SK-N-SH (cell line): Measurements from ENCODE around the gene ERI3. TPM values are rescaled to one million over a fixed set of nuclear protein-coding genes. Genes with fewer than 3 reads are reported as not detected.

Source experiments
- CTCF ChIA-PET: fragments of 300-600, 350-600 bp; formaldehyde crosslinking; extraction: SDS; loops from one replicate; lab custom pipeline; 2021; lab: Yijun Ruan, JAX
- POLR2A ChIA-PET: fragments of 350-600 bp; sonication (Branson Sonifier 250); formaldehyde crosslinking; extraction: SDS; loops from one replicate; lab custom pipeline; 2020; ENCODE audit warnings: antibody characterized with exemption, inconsistent platforms; lab: Yijun Ruan, JAX
- DNase-seq: peaks from one replicate; pipeline ENCODE4 v3.0.0; 2012
- H2AFZ ChIP-seq: fragments of 200-600 bp; sonication (generic); 2 replicates; pipeline ENCODE4 v1.8.1; 2016; ENCODE audit warnings: antibody characterized with exemption, mild to moderate bottlenecking, low read depth
- H3F3A ChIP-seq: fragments of 200-600 bp; sonication (generic); replicated peaks from 2 replicates; pipeline ENCODE3; 2016; ENCODE audit warnings: antibody characterized with exemption, mild to moderate bottlenecking; ENCODE audit not compliant: insufficient read depth
- H3K27ac ChIP-seq, 2 experiments: fragments of 200-500 bp in 1 of 2; fragments of 200-600 bp in 1 of 2; sonication (Bioruptor generic) in 1 of 2; sonication (generic), shearing (Covaris generic) in 1 of 2; 2 replicates each; pipeline versions ENCODE4 v1.5.1 to v1.6.1; 2014 to 2016; ENCODE audit warnings: low read depth in 2 of 2, inconsistent platforms in 1 of 2, low read length in 1 of 2, mild to moderate bottlenecking in 1 of 2, mixed read lengths in 1 of 2
- H3K27me3 ChIP-seq: fragments of 200-600 bp; sonication (generic), shearing (Covaris generic); 2 replicates; pipeline ENCODE4 v1.6.1; 2016; ENCODE audit warnings: mixed run types; ENCODE audit not compliant: insufficient read depth
- H3K36me3 ChIP-seq, 2 experiments: fragments of 200-500 bp in 1 of 2; fragments of 200-600 bp in 1 of 2; sonication (Bioruptor generic) in 1 of 2; sonication (generic) in 1 of 2; replicated peaks in 1 of 2; 2 replicates each; pipeline versions ENCODE3 to v1.5.1; 2014 to 2016; ENCODE audit warnings: low read length in 1 of 2, mild to moderate bottlenecking in 1 of 2; ENCODE audit not compliant: insufficient read depth in 2 of 2, control insufficient read depth in 1 of 2
- H3K4me1 ChIP-seq, 2 experiments: fragments of 200-500 bp in 1 of 2; fragments of 200-600 bp in 1 of 2; sonication (Bioruptor generic) in 1 of 2; sonication (generic), shearing (Covaris generic) in 1 of 2; 2 replicates each; pipeline versions ENCODE4 v1.5.1 to v1.6.1; 2014 to 2016; ENCODE audit warnings: low read depth in 1 of 2, low read length in 1 of 2, mixed run types in 1 of 2; ENCODE audit not compliant: insufficient read depth in 2 of 2, control insufficient read depth in 1 of 2
- H3K4me2 ChIP-seq: fragments of 200-600 bp; sonication (generic), shearing (Covaris generic); 2 replicates; pipeline ENCODE4 v1.6.1; 2017; ENCODE audit warnings: mixed run types
- H3K4me3 ChIP-seq, 2 experiments: fragments of 200-500 bp in 1 of 2; fragments of 200-600 bp in 1 of 2; sonication (Bioruptor generic) in 1 of 2; sonication (generic), shearing (Covaris generic) in 1 of 2; 2 replicates each; pipeline versions ENCODE4 v1.5.1 to v1.8.1; 2014 to 2016; ENCODE audit warnings: low read depth in 2 of 2, inconsistent platforms in 1 of 2, low read length in 1 of 2, mild to moderate bottlenecking in 1 of 2, mixed read lengths in 1 of 2, moderate library complexity in 1 of 2
- H3K79me2 ChIP-seq: fragments of 200-600 bp; sonication (generic); 2 replicates; pipeline ENCODE4 v1.8.1; 2017; ENCODE audit warnings: mild to moderate bottlenecking; ENCODE audit not compliant: insufficient read depth
- H3K9ac ChIP-seq: fragments of 200-600 bp; sonication (generic); 2 replicates; pipeline ENCODE4 v1.6.1; 2017; ENCODE audit warnings: mixed run types
- H3K9me2 ChIP-seq: fragments of 200-600 bp; sonication (generic); 2 replicates; pipeline ENCODE4 v1.6.1; 2017; ENCODE audit warnings: mixed run types
- H3K9me3 ChIP-seq: fragments of 200-600 bp; sonication (generic); 2 replicates; pipeline ENCODE4 v1.6.1; 2017; ENCODE audit warnings: mixed run types, mild to moderate bottlenecking, moderate library complexity
- H4K20me1 ChIP-seq: fragments of 200-600 bp; sonication (generic); 2 replicates; pipeline ENCODE4 v1.6.1; 2017; ENCODE audit warnings: mild to moderate bottlenecking, mixed run types; ENCODE audit not compliant: insufficient read depth
- CTCF ChIP-seq: fragments of 200-600 bp; sonication (generic); IDR thresholded peaks from 2 replicates; pipeline ENCODE4 v1.6.1; 2017; ENCODE audit warnings: antibody characterized with exemption, mild to moderate bottlenecking, moderate library complexity
- EP300 ChIP-seq, 2 experiments: IDR thresholded peaks; 2 replicates each; pipeline versions ENCODE4 v1.4.0 to v1.6.1; 2012; ENCODE audit warnings: borderline replicate concordance in 1 of 2, low read depth in 1 of 2, low read length in 1 of 2
- EZH2phosphoT487 ChIP-seq: fragments of 200-600 bp; sonication (generic); IDR thresholded peaks from 2 replicates; pipeline ENCODE4 v1.6.1; 2017; ENCODE audit warnings: low read depth, mixed run types, mild to moderate bottlenecking, antibody characterized with exemption, moderate library complexity, borderline replicate concordance
- FOXM1 ChIP-seq: IDR thresholded peaks from 2 replicates; pipeline ENCODE4 v1.4.0; 2012; ENCODE audit warnings: low read depth, mild to moderate bottlenecking
- MAX ChIP-seq: IDR thresholded peaks from 2 replicates; pipeline ENCODE4 v1.4.0; 2012; ENCODE audit warnings: low read depth
- MEF2A ChIP-seq: IDR thresholded peaks from 2 replicates; pipeline ENCODE4 v1.4.0; 2012; ENCODE audit warnings: low read depth, borderline replicate concordance
- MXI1 ChIP-seq: IDR thresholded peaks from 2 replicates; pipeline ENCODE4 v1.6.1; 2012; ENCODE audit warnings: mild to moderate bottlenecking, low read depth, low read length, improper control_type of control experiment
- PBX3 ChIP-seq: IDR thresholded peaks from 2 replicates; pipeline ENCODE4; 2012
- REST ChIP-seq: IDR thresholded peaks from 2 replicates; pipeline ENCODE4 v1.6.1; 2012; ENCODE audit warnings: mild to moderate bottlenecking, low read depth, low read length, moderate library complexity
- SIN3A ChIP-seq: IDR thresholded peaks from 2 replicates; pipeline ENCODE4 v1.6.1; 2012; ENCODE audit warnings: low read depth, mild to moderate bottlenecking, low read length, moderate library complexity, borderline replicate concordance
- TAF1 ChIP-seq: IDR thresholded peaks from 2 replicates; pipeline ENCODE4 v1.6.1; 2012; ENCODE audit warnings: low read depth, mild to moderate bottlenecking, low read length, moderate library complexity, borderline replicate concordance
- USF2 ChIP-seq: fragments of 150-350 bp; IDR thresholded peaks from 2 replicates; pipeline ENCODE4 v1.6.1; 2017; ENCODE audit warnings: antibody characterized with exemption, low read length, low read depth, borderline replicate concordance
- YY1 ChIP-seq: IDR thresholded peaks from 2 replicates; pipeline ENCODE4 v1.4.0; 2012; ENCODE audit warnings: low read depth, mild to moderate bottlenecking
- ZBTB33 ChIP-seq: IDR thresholded peaks from 2 replicates; pipeline ENCODE4 v1.4.0; 2012; ENCODE audit warnings: low read depth, borderline replicate concordance
- WGBS: methylation state at CpG from one replicate; pipeline ENCODE4 v1.1.6; 2017; ENCODE audit warnings: low lambda C conversion rate; 5-methylcytosine and 5-hydroxymethylcytosine counted together
- polyA plus RNA-seq, 3 experiments: library from polyadenylated mRNA; depleted of rRNA; stranded (reverse); fragments of >200 nt; gene quantifications; 2 replicates each; pipeline ENCODE4 v1.2.3, GENCODE V29; 2012

The ERI3 gene
- polyA plus RNA-seq, 1 of the 3 experiments (the other 2 are of a cell fraction): 60.7 TPM

- TF ChIP-seq MAX (no peak), MEF2A (no peak), SIN3A (no peak)
- TF ChIP-seq, all 33 proteins: peak for 0
Measured at GRCh38 chr1:44282704-44283426, 72.2 kb downstream of the ERI3 start (continued).

- Histone ChIP-seq H3K4me2 (no peak overlapping the region), H3K27me3 (no peaks in the 10 kb centered on the region), H3K4me3 (no peak overlapping the region), H3F3A (no peaks in the 10 kb centered on the region), H3K9ac (no peak overlapping the region), H3K79me2 (no peaks in the 10 kb centered on the region), H4K20me1 (no peaks in the 10 kb centered on the region), H3K4me1 (no peaks in the 10 kb centered on the region), H3K27ac (no peak overlapping the region), H2AFZ (no peak overlapping the region), H3K36me3 (peaks cover 4 to 32% of the 10 kb centered on the region in 2 experiments), H3K9me2 (no peaks in the 10 kb centered on the region), H3K9me3 (no peaks in the 10 kb centered on the region)
- ChIA-PET POLR2A (no interaction called here), CTCF (interaction anchor here (1.9 to 4.2 kb wide), 2 partner anchors 12 to 64 kb away, joined by 8 to 15 read pairs; no protein-coding TSS in a partner anchor)
- 100% methylated on average over 1 of the region's 1 CpG for WGBS
- DNase-seq: no peak
- TF ChIP-seq MAX (no peak), REST (no peak), CTCF (no peak), PBX3 (no peak), USF2 (no peak), ZBTB33 (no peak), EP300 (IDR thresholded peaks at IDR 0.05; ENCODE audit: borderline replicate concordance in 1 of 2, low read depth in 1 of 2, low read length in 1 of 2) (no peak), FOXM1 (no peak), EZH2phosphoT487 (no peak), TAF1 (no peak), MXI1 (no peak), YY1 (no peak)
Measured at GRCh38 chr1:44281962-44282703, 72.9 kb downstream of the ERI3 start.
